Fibroblast of skin of left biceps (primary cell): ENCODE measurements around the gene ADGRB3.
"Not testable (repeated sequence)": the region's sequence is repeated elsewhere in the genome, so short reads cannot be mapped to it uniquely, and the experiment has no call there.

Source experiments
- DNase-seq, 2 experiments: peaks; one replicate each; pipeline ENCODE4 v3.0.0-alpha.2; 2013; ENCODE audit warnings: low read depth in 2 of 2

Gene ADGRB3

GRCh38 chr6:69422020-69422419, 786.9 kb downstream of the ADGRB3 start:
- DNase-seq, result no peak

DNA sequence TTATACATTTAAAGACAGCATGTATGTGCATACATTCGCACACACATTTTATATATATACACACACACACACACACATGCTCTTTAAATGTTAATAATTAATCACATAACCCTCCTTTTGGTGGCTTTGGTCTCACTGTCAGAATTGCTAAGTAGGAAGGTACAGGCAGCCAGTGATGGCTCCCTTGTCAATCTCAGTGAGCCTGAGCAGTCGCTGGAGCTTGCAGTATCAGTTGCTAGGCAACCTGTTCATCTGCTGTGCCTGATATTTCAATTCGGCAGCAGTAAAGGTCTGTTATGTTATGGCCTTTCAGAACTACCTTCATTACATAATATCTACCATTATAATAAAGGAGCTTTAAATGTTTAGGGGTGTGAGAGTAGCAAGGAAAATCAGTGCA, 787.4 kb downstream of the ADGRB3 start:
- DNase-seq, result no peak

GRCh38 chr6:69423785-69424184, 788.7 kb downstream of the ADGRB3 start:
- no peak for DNase-seq

- DNase-seq, result no peak
Observed at GRCh38 chr6:69424581-69424980, 789.5 kb downstream of the ADGRB3 start.

GRCh38 chr6:69427882-69428281, 792.8 kb downstream of the ADGRB3 start:
- no peak for DNase-seq

- not testable (repeated sequence) for DNase-seq
Observed at GRCh38 chr6:69432168-69432567, 797.1 kb downstream of the ADGRB3 start.

- not testable (repeated sequence) for DNase-seq
Observed at GRCh38 chr6:69433116-69433515, 798.0 kb downstream of the ADGRB3 start.

DNA sequence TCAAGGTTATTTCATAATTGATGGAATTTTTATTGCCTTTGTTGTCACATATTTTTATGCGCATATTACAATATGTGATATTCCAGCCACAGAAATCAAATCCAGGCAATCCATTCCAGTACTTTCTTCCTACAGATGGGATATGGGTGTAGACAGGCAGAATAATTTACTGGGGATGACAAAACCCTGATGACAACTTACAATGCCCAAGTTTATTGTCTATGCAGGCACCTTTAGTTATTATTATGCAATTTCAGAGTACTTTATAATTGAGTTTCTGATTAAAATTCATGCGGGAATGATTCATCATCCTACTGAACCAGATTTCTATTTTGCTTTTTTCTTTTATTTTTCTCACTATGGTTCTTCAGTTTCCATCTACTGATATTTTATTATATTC, 803.0 kb downstream of the ADGRB3 start:
- DNase-seq, result no peak
